LNCaP clone FGC (cell line): ENCODE measurements around the gene TACR1.
A peak's percentile ranks its signal among the peaks of the same experiment; 100 is the strongest.

ENCODE experiments used
- DNase-seq: peaks from one replicate; pipeline ENCODE4 v3.0.0-alpha.2; 2011; ENCODE audit warnings: low read depth
- H3K4me3 ChIP-seq: 2 replicates; pipeline ENCODE4 v1.5.1; 2011; ENCODE audit warnings: mild to moderate bottlenecking, low read depth, low read length, control low read depth
- CTCF ChIP-seq: IDR thresholded peaks from 2 replicates; pipeline ENCODE4 v1.5.1; 2012; ENCODE audit warnings: mild to moderate bottlenecking; ENCODE audit not compliant: control insufficient read depth, insufficient read depth; ENCODE audit errors: extremely low read depth

The TACR1 gene

DNA sequence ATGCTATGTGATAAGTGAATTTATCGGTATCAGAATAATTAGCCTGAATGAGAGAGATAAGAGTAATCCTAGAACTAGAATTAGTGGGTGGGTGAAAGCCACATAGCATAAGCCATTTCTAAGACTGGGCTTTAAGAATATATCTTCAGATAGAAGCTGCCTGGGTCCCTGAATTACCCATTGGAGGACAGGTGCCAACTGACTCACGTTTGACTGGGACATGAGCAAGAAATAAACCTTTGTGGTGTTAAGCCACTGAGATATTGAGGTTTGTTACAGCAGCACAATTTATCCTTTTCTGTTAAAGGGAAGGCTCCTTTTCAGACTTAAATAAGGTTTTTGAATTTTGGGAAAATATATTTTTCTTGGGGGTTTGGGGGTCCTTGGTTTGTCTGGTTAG lies 145.0 kb downstream of the TACR1 start:
- TF ChIP-seq CTCF = no peak
- no peak for DNase-seq
- no peak overlapping the region for H3K4me3 ChIP-seq

DNA sequence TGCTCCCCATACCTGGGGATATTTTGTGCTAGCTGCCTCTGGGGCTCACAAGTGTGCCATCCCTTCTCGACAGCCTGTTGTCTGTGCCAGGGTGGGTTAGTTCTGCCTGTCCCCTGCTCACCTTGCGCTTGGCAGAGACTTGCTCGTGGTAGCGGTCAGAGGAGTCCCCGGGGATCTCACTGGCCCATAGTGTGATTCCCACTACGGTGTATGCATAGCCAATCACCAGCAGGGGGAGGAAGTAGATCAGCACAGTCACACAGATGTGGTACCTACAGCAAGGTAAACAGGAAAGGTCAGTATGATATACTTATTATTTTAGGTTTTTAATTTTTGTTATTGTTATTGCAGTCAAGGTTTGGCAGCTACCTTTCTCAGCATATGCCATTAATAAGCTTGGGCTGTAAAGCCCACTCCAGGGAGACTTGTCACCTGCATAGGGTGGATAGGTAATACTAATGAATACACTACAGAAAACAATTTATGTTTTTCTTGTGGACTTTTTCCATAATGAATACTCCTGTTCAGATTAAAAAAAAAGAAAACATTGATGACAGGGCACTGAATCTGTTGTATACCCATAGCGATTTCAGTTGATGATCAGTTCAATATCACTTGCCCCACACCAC lies 145.7 kb downstream of the TACR1 start:
- no peak for DNase-seq
- no peak overlapping the region for H3K4me3 ChIP-seq
- TF ChIP-seq CTCF = peak; percentile 89

DNA sequence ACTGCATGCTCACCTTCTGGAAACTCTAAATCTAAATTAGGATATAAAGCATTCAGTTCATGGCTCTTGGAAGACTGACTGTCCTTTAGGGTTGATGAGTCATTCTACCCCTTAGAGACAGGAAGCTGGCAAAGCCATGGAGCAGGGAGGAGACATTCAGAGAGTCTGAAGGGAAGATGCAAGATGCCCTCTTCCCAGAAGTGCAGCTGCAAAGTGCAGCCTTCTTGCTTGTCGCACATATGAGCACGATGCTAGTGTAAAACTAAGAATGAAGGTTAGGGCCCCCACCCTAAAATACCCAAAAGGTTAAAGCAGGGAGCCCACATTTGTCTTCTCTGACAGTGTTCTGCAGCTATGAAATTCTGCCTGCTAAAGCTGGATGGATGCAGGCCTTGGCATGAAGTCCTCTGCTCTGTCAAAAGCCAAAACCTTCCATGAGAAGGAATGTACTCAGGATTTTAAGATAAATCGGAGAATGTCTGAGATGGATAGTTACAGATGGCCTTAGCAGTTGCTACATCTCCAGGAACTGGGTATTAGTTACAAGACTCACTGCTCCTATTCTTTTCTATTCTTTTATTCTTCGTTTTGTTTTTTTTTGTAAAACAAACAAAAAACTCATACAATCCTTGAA lies 151.2 kb downstream of the TACR1 start:
- no peak for TF ChIP-seq CTCF
- DNase-seq = no peak
- no peak overlapping the region for H3K4me3 ChIP-seq

GRCh38 chr2:75047189-75047991 lies 151.9 kb downstream of the TACR1 start:
- TF ChIP-seq CTCF = no peak
- DNase-seq = no peak
- no peak overlapping the region for H3K4me3 ChIP-seq

DNA sequence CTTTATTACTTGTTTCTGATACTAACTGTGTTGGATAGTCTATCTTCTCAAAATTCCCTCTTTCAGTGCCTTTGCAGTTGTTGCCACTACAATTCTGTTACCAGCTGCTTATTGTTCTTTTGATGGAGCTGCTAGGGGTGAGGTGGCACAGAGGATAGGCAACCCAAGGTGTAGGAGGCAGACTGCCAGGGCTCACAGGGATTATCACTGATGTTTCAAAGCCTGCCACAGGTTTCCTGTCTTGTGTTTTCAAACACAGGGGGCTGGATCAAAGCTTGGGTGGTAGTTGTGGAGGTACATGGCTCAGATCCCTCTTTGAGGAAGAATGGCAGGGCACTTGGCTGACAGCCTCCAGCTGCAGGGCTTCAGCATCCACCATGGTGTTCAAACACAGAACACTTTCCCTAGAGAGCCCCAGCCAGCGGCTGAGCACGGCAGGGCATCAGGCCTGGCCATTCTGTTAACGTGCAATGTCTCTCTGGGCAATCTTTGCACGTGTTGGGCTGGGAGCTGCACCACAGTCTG lies 153.7 kb downstream of the TACR1 start:
- no peak for DNase-seq
- H3K4me3 ChIP-seq = no peak overlapping the region
- no peak for TF ChIP-seq CTCF

DNA sequence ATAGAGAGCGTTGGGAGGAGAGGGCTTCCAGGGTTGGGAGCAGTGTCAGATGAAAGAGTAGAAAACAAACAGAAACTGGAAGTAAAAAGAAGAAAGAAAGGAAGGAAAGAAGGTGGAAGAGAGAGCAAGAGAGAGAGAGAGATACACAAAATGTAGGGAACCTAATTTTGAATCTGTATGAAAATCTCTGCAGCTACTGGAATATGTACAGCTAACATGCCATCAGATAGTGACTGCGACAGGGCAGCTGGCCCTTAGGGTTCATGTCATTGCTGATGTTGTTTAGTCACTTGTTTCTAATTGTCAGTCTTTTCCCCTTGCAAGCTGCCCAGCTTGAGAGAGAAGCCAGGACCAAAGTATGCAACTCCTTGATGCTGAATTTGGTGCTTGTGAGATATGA lies 155.0 kb downstream of the TACR1 start:
- DNase-seq = no peak
- no peak overlapping the region for H3K4me3 ChIP-seq
- TF ChIP-seq CTCF = no peak
